H54 (cell line): Measurements from ENCODE around the gene XRCC5.

Experiments used
- DNase-seq: peaks from one replicate; pipeline ENCODE4 v3.0.0; 2011; ENCODE audit warnings: low spot score, mixed read lengths; ENCODE audit not compliant: insufficient read length
- FAIRE-seq: peaks from 3 replicates; lab custom pipeline; 2011; peaks lifted over from hg19 to GRCh38; lab: Jason Lieb, UNC
- POLR2A ChIP-seq: IDR thresholded peaks from 2 replicates; pipeline ENCODE4 v1.6.1; 2011; ENCODE audit warnings: low read depth, mild to moderate bottlenecking, low read length

The XRCC5 gene

GRCh38 chr2:216216951-216217903 is 108.1 kb downstream of the XRCC5 start:
- FAIRE-seq = peak; percentile 38
- DNase-seq = peak; percentile 53
- no peak for TF ChIP-seq POLR2A

- no peak for TF ChIP-seq POLR2A
- DNase-seq (no peak), FAIRE-seq (no peak)
Observed at GRCh38 chr2:216217904-216218260, 108.7 kb downstream of the XRCC5 start.

GRCh38 chr2:216219861-216220260 is 110.7 kb downstream of the XRCC5 start:
- TF ChIP-seq POLR2A = no peak
- FAIRE-seq (no peak), DNase-seq (no peak)

GRCh38 chr2:216220976-216221375 is 111.8 kb downstream of the XRCC5 start:
- TF ChIP-seq POLR2A = no peak
- DNase-seq (no peak), FAIRE-seq (no peak)

- FAIRE-seq (no peak), DNase-seq (no peak)
- no peak for TF ChIP-seq POLR2A
Observed at GRCh38 chr2:216221811-216222210, 112.7 kb downstream of the XRCC5 start.

GRCh38 chr2:216222650-216223352 is 113.7 kb downstream of the XRCC5 start:
- TF ChIP-seq POLR2A = no peak
- FAIRE-seq (no peak), DNase-seq (peak; percentile 31)

- TF ChIP-seq POLR2A = no peak
- no peak for DNase-seq
- FAIRE-seq = no peak
Observed at GRCh38 chr2:216224388-216224787, 115.2 kb downstream of the XRCC5 start.

GRCh38 chr2:216229277-216229914 is 120.2 kb downstream of the XRCC5 start:
- DNase-seq (no peak), FAIRE-seq (no peak)
- TF ChIP-seq POLR2A = no peak

- TF ChIP-seq POLR2A = no peak
- DNase-seq (no peak), FAIRE-seq (no peak)
Observed at GRCh38 chr2:216231867-216232266, 122.7 kb downstream of the XRCC5 start.

GRCh38 chr2:216232721-216233120 is 123.6 kb downstream of the XRCC5 start:
- no peak for TF ChIP-seq POLR2A
- no peak for DNase-seq
- FAIRE-seq = no peak

- FAIRE-seq (no peak), DNase-seq (no peak)
- TF ChIP-seq POLR2A = no peak
Observed at GRCh38 chr2:216233281-216233995, 124.3 kb downstream of the XRCC5 start.

- FAIRE-seq = no peak
- DNase-seq = no peak
- no peak for TF ChIP-seq POLR2A
Observed at GRCh38 chr2:216234106-216234505, 125.0 kb downstream of the XRCC5 start.

- FAIRE-seq (no peak), DNase-seq (no peak)
- no peak for TF ChIP-seq POLR2A
Observed at GRCh38 chr2:216235462-216235861, 126.3 kb downstream of the XRCC5 start.
